Keratinocyte (primary cell): Measurements from ENCODE around the gene FARP1. TPM values are rescaled to one million over a fixed set of nuclear protein-coding genes. Genes with fewer than 3 reads are reported as not detected.

Experiments used
- DNase-seq: peaks from one replicate; pipeline ENCODE4 v3.0.0-alpha.2; 2011; ENCODE audit warnings: low read depth, missing footprints, low spot score
- FAIRE-seq: peaks from 2 replicates; lab custom pipeline; 2011; peaks lifted over from hg19 to GRCh38; lab: Jason Lieb, UNC
- H2AFZ ChIP-seq: 2 replicates; pipeline ENCODE4 v1.6.0; 2012; ENCODE audit warnings: low read length, control low read depth, inconsistent platforms; ENCODE audit not compliant: control insufficient read depth
- H3K27ac ChIP-seq: 2 replicates; pipeline ENCODE4 v1.5.1; 2011; ENCODE audit warnings: low read length; ENCODE audit not compliant: control insufficient read depth, insufficient read depth
- H3K27me3 ChIP-seq: 3 replicates; pipeline ENCODE4 v1.6.0; 2011; ENCODE audit warnings: low read length; ENCODE audit not compliant: control insufficient read depth, insufficient read depth; ENCODE audit errors: extremely low read depth
- H3K36me3 ChIP-seq, 2 experiments: 2 replicates in 1 of 2; 3 replicates in 1 of 2; pipeline ENCODE4 v1.5.1; 2011; ENCODE audit warnings: low read length in 2 of 2, mild to moderate bottlenecking in 1 of 2; ENCODE audit not compliant: control insufficient read depth in 2 of 2, insufficient read depth in 2 of 2; ENCODE audit errors: extremely low read depth in 1 of 2
- H3K4me1 ChIP-seq: 3 replicates; pipeline ENCODE4 v1.5.1; 2011; ENCODE audit warnings: low read length; ENCODE audit not compliant: control insufficient read depth, insufficient read depth; ENCODE audit errors: extremely low read depth
- H3K4me2 ChIP-seq: 3 replicates; pipeline ENCODE4 v1.6.0; 2011; ENCODE audit warnings: low read depth, low read length; ENCODE audit not compliant: control insufficient read depth, insufficient read depth; ENCODE audit errors: extremely low read depth
- H3K4me3 ChIP-seq, 3 experiments: fragments of 200-600 bp in 1 of 3; sonication (generic) in 1 of 3; 2 replicates in 2 of 3; 3 replicates in 1 of 3; pipeline ENCODE4 v1.5.1; 2011 to 2016; ENCODE audit warnings: low read length in 3 of 3, mild to moderate bottlenecking in 3 of 3, control low read depth in 2 of 3, inconsistent platforms in 1 of 3, low read depth in 1 of 3, mixed read lengths in 1 of 3, mixed run types in 1 of 3, moderate library complexity in 1 of 3; ENCODE audit not compliant: control insufficient read depth in 2 of 3, insufficient read depth in 2 of 3; ENCODE audit errors: extremely low read depth in 1 of 3
- H3K79me2 ChIP-seq: 2 replicates; pipeline ENCODE4 v1.6.0; 2012; ENCODE audit warnings: low read length; ENCODE audit not compliant: control insufficient read depth, insufficient read depth
- H3K9ac ChIP-seq: 3 replicates; pipeline ENCODE4 v1.6.0; 2011; ENCODE audit warnings: low read length; ENCODE audit not compliant: control insufficient read depth, insufficient read depth; ENCODE audit errors: extremely low read depth
- H3K9me1 ChIP-seq: 3 replicates; pipeline ENCODE4 v1.6.0; 2011; ENCODE audit warnings: low read length; ENCODE audit not compliant: control insufficient read depth, insufficient read depth; ENCODE audit errors: extremely low read depth
- H3K9me3 ChIP-seq: 2 replicates; pipeline ENCODE4 v1.5.1; 2012; ENCODE audit warnings: low read depth, low read length; ENCODE audit not compliant: control insufficient read depth
- H4K20me1 ChIP-seq: 3 replicates; pipeline ENCODE4 v1.6.0; 2011; ENCODE audit warnings: low read length; ENCODE audit not compliant: control insufficient read depth, insufficient read depth; ENCODE audit errors: extremely low read depth
- EZH2 ChIP-seq: IDR thresholded peaks from one replicate; pipeline ENCODE4 v1.6.1; 2012; ENCODE audit warnings: inconsistent platforms, mild to moderate bottlenecking, low read length, moderate library complexity
- dilution Hi-C: fragments of 300-500 bp; cut with MboI; formaldehyde crosslinking; loops from one replicate; pipeline ENCODE4 v1.7.0; 2020; ENCODE audit warnings: low sequenced_read_pairs; ENCODE audit not compliant: extremely low pct_ligation_motif_present
- polyA plus RNA-seq, 5 experiments: library from polyadenylated mRNA; depleted of rRNA in 3 of 5; stranded (reverse) in 3 of 5; stranded (forward) in 1 of 5; unstranded in 1 of 5; fragments of >200 nt; gene quantifications; 1 replicate in 1 of 5; 2 replicates in 3 of 5; 3 replicates in 1 of 5; pipeline versions ENCODE4 v1.2.1 to v1.2.3, GENCODE V29; 2011 to 2012; ENCODE audit warnings: missing spikeins in 2 of 5, low read depth in 1 of 5, low replicate concordance in 1 of 5
- TF ChIP-seq, protein P1 (sequence below), 3 experiments: IDR thresholded peaks in 1 of 3; conservative IDR thresholded peaks in 1 of 3; optimal IDR thresholded peaks in 1 of 3; 2 replicates in 2 of 3; 3 replicates in 1 of 3; pipeline versions ENCODE3 to v1.5.1; 2011; ENCODE audit warnings: low read length in 3 of 3, mild to moderate bottlenecking in 3 of 3, moderate library complexity in 2 of 3, control low read depth in 1 of 3, inconsistent platforms in 1 of 3; ENCODE audit not compliant: insufficient read depth in 2 of 3; ENCODE audit errors: extremely low read depth in 1 of 3

The FARP1 gene
- polyA plus RNA-seq, 1 donor (not counting 4 experiments of a cell fraction or from before 2014, with no cell fraction given), result 10.3 TPM

DNA sequence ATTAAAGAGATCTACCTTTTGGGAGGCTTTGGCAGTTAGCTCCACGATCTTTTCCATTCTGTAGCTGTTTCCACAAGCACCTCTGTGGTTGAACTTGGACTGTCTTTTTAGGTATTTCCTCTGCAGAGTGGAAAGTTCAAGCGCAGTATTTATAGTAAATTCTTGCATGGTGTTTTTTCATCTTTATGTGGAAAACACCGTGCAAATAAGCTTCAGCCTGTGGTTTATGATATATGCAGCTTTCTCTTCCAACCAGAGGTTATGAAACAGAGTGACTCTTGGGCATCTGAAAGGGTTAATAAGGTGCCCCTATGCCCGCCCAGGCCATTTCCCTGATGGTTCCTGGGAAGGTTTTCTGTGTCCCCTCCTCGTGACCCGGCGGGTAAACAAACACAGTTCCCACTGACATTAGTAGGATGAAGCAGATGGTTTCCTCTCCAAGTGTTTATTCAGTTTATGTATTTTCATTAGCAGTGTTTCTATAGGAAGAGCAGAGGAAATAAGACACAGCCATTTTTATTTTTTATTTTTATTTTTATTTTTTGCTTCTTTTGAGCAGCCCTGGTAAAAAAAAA lies 73.9 kb downstream of the FARP1 start:
- H3K27ac ChIP-seq, result no peak overlapping the region
- FAIRE-seq, result no peak
- H3K36me3 ChIP-seq, result no peaks in the 10 kb centered on the region
- no peak overlapping the region for H3K4me3 ChIP-seq
- H3K9ac ChIP-seq, result no peak overlapping the region
- dilution Hi-C loops, result no loop called here
- no peak for DNase-seq
- no peak for TF ChIP-seq EZH2
- TF ChIP-seq, protein P1, sequence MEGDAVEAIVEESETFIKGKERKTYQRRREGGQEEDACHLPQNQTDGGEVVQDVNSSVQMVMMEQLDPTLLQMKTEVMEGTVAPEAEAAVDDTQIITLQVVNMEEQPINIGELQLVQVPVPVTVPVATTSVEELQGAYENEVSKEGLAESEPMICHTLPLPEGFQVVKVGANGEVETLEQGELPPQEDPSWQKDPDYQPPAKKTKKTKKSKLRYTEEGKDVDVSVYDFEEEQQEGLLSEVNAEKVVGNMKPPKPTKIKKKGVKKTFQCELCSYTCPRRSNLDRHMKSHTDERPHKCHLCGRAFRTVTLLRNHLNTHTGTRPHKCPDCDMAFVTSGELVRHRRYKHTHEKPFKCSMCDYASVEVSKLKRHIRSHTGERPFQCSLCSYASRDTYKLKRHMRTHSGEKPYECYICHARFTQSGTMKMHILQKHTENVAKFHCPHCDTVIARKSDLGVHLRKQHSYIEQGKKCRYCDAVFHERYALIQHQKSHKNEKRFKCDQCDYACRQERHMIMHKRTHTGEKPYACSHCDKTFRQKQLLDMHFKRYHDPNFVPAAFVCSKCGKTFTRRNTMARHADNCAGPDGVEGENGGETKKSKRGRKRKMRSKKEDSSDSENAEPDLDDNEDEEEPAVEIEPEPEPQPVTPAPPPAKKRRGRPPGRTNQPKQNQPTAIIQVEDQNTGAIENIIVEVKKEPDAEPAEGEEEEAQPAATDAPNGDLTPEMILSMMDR (optimal IDR thresholded peaks at IDR 0.05 in 1 of 3, IDR thresholded peaks at IDR 0.05 in 1 of 3, conservative IDR thresholded peaks at IDR 0.05 in 1 of 3; ENCODE audit: extremely low read depth in 1 of 3, insufficient read depth in 2 of 3, low read length in 3 of 3), result no peak
- no peak overlapping the region for H2AFZ ChIP-seq
- no peak overlapping the region for H3K4me2 ChIP-seq
- no peaks in the 10 kb centered on the region for H3K27me3 ChIP-seq
- H3K9me1 ChIP-seq, result no peaks in the 10 kb centered on the region
- H3K79me2 ChIP-seq, result no peaks in the 10 kb centered on the region
- H3K9me3 ChIP-seq, result no peaks in the 10 kb centered on the region
- no peaks in the 10 kb centered on the region for H4K20me1 ChIP-seq
- peaks cover 20% of the 10 kb centered on the region for H3K4me1 ChIP-seq

DNA sequence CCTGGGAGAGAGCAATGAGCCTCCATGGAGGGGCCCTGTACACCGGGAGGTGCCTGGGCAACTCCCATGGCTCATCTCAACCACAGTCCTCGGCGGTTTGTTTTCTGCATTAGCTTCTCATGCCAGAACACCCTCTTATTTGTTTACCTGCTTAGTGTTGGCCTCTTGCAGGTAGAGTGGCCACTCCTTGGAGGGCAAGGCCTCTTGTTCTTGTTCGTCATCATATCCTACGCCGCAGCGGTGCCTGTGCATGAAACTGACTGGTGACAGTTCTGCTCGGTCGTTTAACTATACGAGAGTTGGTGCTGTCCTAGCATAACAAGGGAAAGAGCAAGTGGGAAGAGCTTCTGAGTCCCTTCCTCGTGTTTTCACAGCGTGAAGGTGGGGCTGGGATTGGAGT lies 74.7 kb downstream of the FARP1 start:
- TF ChIP-seq EZH2, result no peak
- TF ChIP-seq, protein P1 (optimal IDR thresholded peaks at IDR 0.05 in 1 of 3, IDR thresholded peaks at IDR 0.05 in 1 of 3, conservative IDR thresholded peaks at IDR 0.05 in 1 of 3; ENCODE audit: extremely low read depth in 1 of 3, insufficient read depth in 2 of 3, low read length in 3 of 3), result no peak
- Histone ChIP-seq H3K4me3 (no peak overlapping the region), H2AFZ (no peak overlapping the region), H3K27me3 (no peaks in the 10 kb centered on the region), H3K9me3 (no peaks in the 10 kb centered on the region), H3K4me1 (peaks cover 20% of the 10 kb centered on the region), H3K79me2 (no peaks in the 10 kb centered on the region), H3K27ac (no peak overlapping the region), H3K36me3 (no peaks in the 10 kb centered on the region), H3K9ac (no peak overlapping the region), H3K9me1 (no peaks in the 10 kb centered on the region), H3K4me2 (no peak overlapping the region), H4K20me1 (no peaks in the 10 kb centered on the region)
- DNase-seq, result no peak
- dilution Hi-C loops, result no loop called here
- no peak for FAIRE-seq
